PC-3 (cell line): ENCODE data around the gene MYO5C. TPM values are rescaled to one million over a fixed set of nuclear protein-coding genes. Genes with fewer than 3 reads are reported as not detected.

ENCODE experiments used
- ATAC-seq: fragments of 200-7000 bp; cut with Tn5 transposase; 2 replicates; pipeline ENCODE4 v1.9.1; 2020; ENCODE audit warnings: mild to moderate bottlenecking, moderate library complexity
- BruUV-seq: library from RNA; stranded (reverse); fragments of 400-500 nt; replicated peaks from 2 replicates; lab custom pipeline; 2021; lab: Mats Ljungman, UMichigan
- CTCF ChIA-PET: fragments of 300-600 bp; sonication (Branson Sonifier 250); formaldehyde crosslinking; loops from one replicate; lab custom pipeline; 2022; ENCODE audit warnings: antibody characterized with exemption; lab: Charles Lee
- POLR2A ChIA-PET: fragments of 300-600 bp; sonication (Branson Sonifier 250); formaldehyde crosslinking; loops from one replicate; lab custom pipeline; 2022; ENCODE audit warnings: antibody characterized with exemption; ENCODE audit not compliant: unreplicated experiment; lab: Charles Lee
- DNase-seq: peaks from one replicate; pipeline ENCODE4 v3.0.0-alpha.2; 2015
- H2AFZ ChIP-seq: fragments of 300-600 bp; sonication (generic); 2 replicates; pipeline ENCODE4 v1.6.0; 2016; ENCODE audit warnings: antibody characterized with exemption, low read length
- H3F3A ChIP-seq: fragments of 300-600 bp; sonication (generic); one replicate; pipeline ENCODE4 v1.6.0; 2017; ENCODE audit warnings: antibody characterized with exemption, low read length, control low read depth, mild to moderate bottlenecking; ENCODE audit not compliant: unreplicated experiment
- H3K27ac ChIP-seq: fragments of 300-600 bp; sonication (generic); 2 replicates; pipeline ENCODE4 v1.5.1; 2016; ENCODE audit warnings: mild to moderate bottlenecking, low read length
- H3K27me3 ChIP-seq: fragments of 300-600 bp; sonication (generic); 2 replicates; pipeline ENCODE4 v1.6.1; 2016; ENCODE audit warnings: low read length, mixed read lengths
- H3K36me3 ChIP-seq: fragments of 300-600 bp; sonication (generic); 2 replicates; pipeline ENCODE4 v1.6.1; 2016; ENCODE audit warnings: low read depth, mixed run types, low read length, mixed read lengths
- H3K4me1 ChIP-seq: fragments of 300-600 bp; sonication (generic); 2 replicates; pipeline ENCODE4 v1.5.1; 2016; ENCODE audit warnings: low read length; ENCODE audit not compliant: insufficient read depth
- H3K4me2 ChIP-seq: fragments of 300-600 bp; sonication (generic); 2 replicates; pipeline ENCODE4 v1.6.0; 2016; ENCODE audit warnings: low read length
- H3K4me3 ChIP-seq: fragments of 300-600 bp; sonication (generic); 2 replicates; pipeline ENCODE4 v1.5.1; 2016; ENCODE audit warnings: mild to moderate bottlenecking, low read length, mixed read lengths
- H3K79me2 ChIP-seq: fragments of 300-600 bp; sonication (generic); 2 replicates; pipeline ENCODE4 v1.6.1; 2017; ENCODE audit warnings: low read length, mixed read lengths
- H3K9ac ChIP-seq: fragments of 300-600 bp; sonication (generic); 2 replicates; pipeline ENCODE4 v1.6.0; 2016; ENCODE audit warnings: mild to moderate bottlenecking, low read length
- H3K9me2 ChIP-seq: fragments of 300-600 bp; sonication (generic); replicated peaks from 2 replicates; pipeline ENCODE4 v1.6.1; 2016; ENCODE audit warnings: mixed run types, low read length, mixed read lengths
- H3K9me3 ChIP-seq: fragments of 300-600 bp; sonication (generic); 2 replicates; pipeline ENCODE4 v1.6.1; 2016; ENCODE audit warnings: low read length, mixed read lengths
- H4K20me1 ChIP-seq: fragments of 300-600 bp; sonication (generic); 2 replicates; pipeline ENCODE4 v1.6.1; 2016; ENCODE audit warnings: low read length, mixed read lengths
- CTCF ChIP-seq: fragments of 300-600 bp; sonication (generic); conservative IDR thresholded peaks from 2 replicates; pipeline ENCODE4 v1.5.1; 2017; ENCODE audit warnings: antibody characterized with exemption, low read depth, mild to moderate bottlenecking, low read length
- EZH2 ChIP-seq: fragments of 300-600 bp; sonication (generic); IDR thresholded peaks from one replicate; pipeline ENCODE4 v1.6.1; 2017; ENCODE audit warnings: antibody characterized with exemption, mild to moderate bottlenecking, low read length; ENCODE audit not compliant: unreplicated experiment
- EZH2phosphoT487 ChIP-seq: fragments of 300-600 bp; sonication (generic); IDR thresholded peaks from 2 replicates; pipeline ENCODE4 v1.6.1; 2018; ENCODE audit warnings: mild to moderate bottlenecking, antibody characterized with exemption, low read length, borderline replicate concordance
- intact Hi-C: fragments of 100-400 bp; cut with micrococcal nuclease; formaldehyde crosslinking; loops from 2 replicates; pipeline ENCODE4 v1.9.0; 2023
- total RNA-seq: library from RNA; depleted of rRNA; stranded (reverse); fragments of >200 nt; gene quantifications from 2 replicates; pipeline ENCODE4 v1.2.3, GENCODE V29; 2014

The MYO5C gene
- total RNA-seq, 1 experiment from 2014 or later: 17.7 TPM

- Histone ChIP-seq H3K27me3 (no peaks in the 10 kb centered on the region), H3K9ac (no peak overlapping the region), H3K9me3 (no peaks in the 10 kb centered on the region), H2AFZ (peak overlapping the region; percentile 89; the same call in 1 of the 2 replicates), H3K9me2 (no peaks in the 10 kb centered on the region), H3K4me3 (no peak overlapping the region), H3K4me1 (peaks cover 7% of the 10 kb centered on the region; the same call in 1 of the 2 replicates), H3K4me2 (peak overlapping the region; percentile 99; the same call in 1 of the 2 replicates), H3K27ac (no peak overlapping the region), H4K20me1 (no peaks in the 10 kb centered on the region), H3K79me2 (peaks cover 10% of the 10 kb centered on the region), H3F3A (no peaks in the 10 kb centered on the region), H3K36me3 (no peaks in the 10 kb centered on the region)
- CTCF ChIA-PET: no interaction called here
- TF ChIP-seq EZH2phosphoT487 (no peak), EZH2 (no peak), CTCF (no peak)
- POLR2A ChIA-PET: interaction anchor here (0.6 kb wide), 1 partner anchor 1365 kb away, joined by 3 read pairs; no protein-coding TSS in a partner anchor
- no TSS peak for BruUV-seq
- DNase-seq (no peak), ATAC-seq (no peak)
- intact Hi-C loops: no loop called here
These were observed 114.7 kb downstream of the MYO5C start for GRCh38 chr15:52180851-52181450.

DNA sequence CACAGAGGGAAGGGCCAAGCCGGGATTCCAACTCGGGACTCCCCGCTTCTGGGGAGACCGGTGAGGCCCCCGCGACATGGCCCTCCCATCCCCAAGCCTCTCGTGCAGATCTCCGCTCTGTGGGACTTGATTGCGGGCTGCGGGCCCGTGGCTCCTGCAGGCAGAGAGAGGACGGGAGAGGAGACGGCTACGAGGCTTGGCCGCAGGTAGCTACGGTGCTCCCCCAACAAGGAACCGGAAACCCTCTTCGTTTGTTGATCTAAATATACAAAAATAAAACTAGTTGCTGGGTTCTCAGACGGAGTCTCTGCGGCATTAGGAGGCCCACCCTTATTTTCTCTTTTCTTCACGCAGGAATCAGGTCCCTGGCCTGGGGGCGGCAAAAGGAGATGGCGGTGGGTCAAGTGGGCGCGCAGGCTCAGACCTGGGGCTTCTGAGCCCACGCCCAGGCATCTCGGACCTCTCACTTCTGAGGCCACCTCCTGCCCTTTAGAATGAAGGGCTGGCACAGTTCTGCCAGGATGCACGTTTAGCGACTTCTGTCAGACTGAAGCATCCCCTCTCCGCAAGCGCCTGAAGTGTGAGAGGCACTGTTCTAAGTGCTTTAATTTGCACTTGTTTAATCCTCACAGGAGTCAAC lies 115.3 kb downstream of the MYO5C start:
- no peak for TF ChIP-seq EZH2
- peak; percentile 19 for ATAC-seq
- Histone ChIP-seq H3K4me2 (peak overlapping the region; percentile 99), H3K27me3 (no peaks in the 10 kb centered on the region), H3F3A (no peaks in the 10 kb centered on the region), H3K36me3 (no peaks in the 10 kb centered on the region), H2AFZ (peak overlapping the region; percentile 89), H3K27ac (peak overlapping the region; percentile 56; the same call in 1 of the 2 replicates), H3K9me2 (no peaks in the 10 kb centered on the region), H3K9me3 (no peaks in the 10 kb centered on the region), H4K20me1 (no peaks in the 10 kb centered on the region), H3K9ac (peak overlapping the region; percentile 68), H3K4me3 (peak overlapping the region; percentile 93), H3K79me2 (peaks cover 10% of the 10 kb centered on the region), H3K4me1 (peaks cover 7% of the 10 kb centered on the region; the same call in 1 of the 2 replicates)
- BruUV-seq: TSS peak; percentile 68
- ChIA-PET CTCF (interaction anchor here (0.7 kb wide), 2 partner anchors 90 to 111 kb away, joined by 3 read pairs; no protein-coding TSS in a partner anchor), POLR2A (interaction anchor here (0.9 kb wide), 1 partner anchor 199 kb away, joined by 23 read pairs; no protein-coding TSS in a partner anchor)
- intact Hi-C loops: no loop called here
- no peak for DNase-seq

DNA sequence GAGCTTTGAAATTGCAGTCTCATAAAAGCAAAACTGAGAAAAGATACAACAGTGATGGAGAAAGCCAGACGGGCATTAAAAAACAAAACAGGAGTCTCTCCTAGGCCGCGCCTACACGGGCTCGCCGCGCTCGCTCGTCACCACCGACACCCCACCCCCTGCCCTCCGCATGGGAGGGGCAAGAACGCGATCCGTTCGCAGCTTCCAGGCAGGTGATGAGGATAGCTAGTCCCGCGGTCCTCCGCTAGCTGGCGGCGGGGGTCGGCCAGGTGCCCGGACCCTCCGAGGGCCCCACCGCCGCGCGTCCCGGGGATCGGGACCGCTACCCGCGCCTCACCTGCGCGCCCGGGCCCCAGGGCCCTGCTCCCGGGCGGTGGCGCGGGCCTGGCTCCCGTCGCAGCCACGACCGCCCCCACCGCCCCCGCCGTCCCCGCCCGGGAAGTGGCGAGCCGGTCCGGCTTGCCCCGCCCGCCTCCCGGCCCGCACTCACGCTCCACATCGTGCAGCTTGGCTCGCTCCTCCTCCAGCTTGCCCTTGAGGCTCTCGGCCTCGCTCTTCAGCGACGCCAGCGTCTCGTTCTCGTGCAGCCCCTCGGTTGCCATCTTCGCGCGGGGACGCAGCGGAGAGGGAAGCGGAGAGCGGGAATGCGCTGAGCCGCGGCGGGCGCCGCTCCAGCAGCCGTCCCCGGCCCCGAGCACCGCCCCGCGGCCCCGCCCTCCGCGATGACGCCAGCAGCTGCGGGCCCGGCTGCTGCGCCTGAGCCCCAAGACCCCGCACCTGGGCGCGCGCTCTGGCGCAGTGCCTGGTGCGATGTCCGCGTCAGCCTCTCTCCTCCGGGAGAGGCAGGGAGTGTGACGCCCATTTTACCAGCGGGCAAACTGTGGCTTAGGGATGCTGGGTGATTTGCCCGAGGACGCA lies 116.1 kb downstream of the MYO5C start:
- H3K4me1 ChIP-seq: peaks cover 7% of the 10 kb centered on the region; the same call in 1 of the 2 replicates
- no peaks in the 10 kb centered on the region for H3F3A ChIP-seq
- H3K9me3 ChIP-seq: no peaks in the 10 kb centered on the region
- ATAC-seq (peak; percentile 86), DNase-seq (peak; percentile 78)
- no TSS peak for BruUV-seq
- H3K9me2 ChIP-seq: no peaks in the 10 kb centered on the region
- intact Hi-C loops: no loop called here
- peak overlapping the region; percentile 93 for H3K4me3 ChIP-seq
- TF ChIP-seq EZH2phosphoT487: no peak
- no peak for TF ChIP-seq CTCF
- TF ChIP-seq EZH2: no peak
- CTCF ChIA-PET: interaction anchor here (0.7 kb wide), 2 partner anchors 89 to 110 kb away, joined by 3 read pairs; no protein-coding TSS in a partner anchor
- peak overlapping the region; percentile 68 for H3K9ac ChIP-seq
- POLR2A ChIA-PET: interaction anchor here (0.5 to 1.1 kb wide), 4 partner anchors 198 to 208 kb away, joined by 3 to 23 read pairs (median 4); partner anchors contain the start of gene LEO1
- H3K27me3 ChIP-seq: no peaks in the 10 kb centered on the region
- peaks cover 10% of the 10 kb centered on the region for H3K79me2 ChIP-seq
- peak overlapping the region; percentile 56 for H3K27ac ChIP-seq
- no peaks in the 10 kb centered on the region for H4K20me1 ChIP-seq
- no peaks in the 10 kb centered on the region for H3K36me3 ChIP-seq
- peak overlapping the region; percentile 99 for H3K4me2 ChIP-seq
- H2AFZ ChIP-seq: peak overlapping the region; percentile 89
